Cardiac septum (tissue), 1 donor: Measurements from ENCODE around the gene NTN1. TPM values are rescaled to one million over a fixed set of nuclear protein-coding genes. Genes with fewer than 3 reads are reported as not detected.

Experiments used
- DNase-seq: peaks from one replicate; pipeline ENCODE4 v3.0.0-alpha.2; 2020; ENCODE audit warnings: low spot score
- intact Hi-C: fragments of 100-400 bp; cut with DNase I; formaldehyde crosslinking; loops from one replicate; pipeline ENCODE4 v1.14.0; 2022
- total RNA-seq: library from RNA; stranded (reverse); fragmentation: NEBNext Ultra II Directional; extraction: Animal tissue kit (Norgen Biotek cat#: 25700); gene quantifications from one replicate; pipeline ENCODE4 v1.2.1, GENCODE V29; 2021
- donor health status: DM: no; HTN: no; CAD: no.

Gene NTN1
- total RNA-seq, 1 donor from 2014 or later, result 11.5 TPM

DNA sequence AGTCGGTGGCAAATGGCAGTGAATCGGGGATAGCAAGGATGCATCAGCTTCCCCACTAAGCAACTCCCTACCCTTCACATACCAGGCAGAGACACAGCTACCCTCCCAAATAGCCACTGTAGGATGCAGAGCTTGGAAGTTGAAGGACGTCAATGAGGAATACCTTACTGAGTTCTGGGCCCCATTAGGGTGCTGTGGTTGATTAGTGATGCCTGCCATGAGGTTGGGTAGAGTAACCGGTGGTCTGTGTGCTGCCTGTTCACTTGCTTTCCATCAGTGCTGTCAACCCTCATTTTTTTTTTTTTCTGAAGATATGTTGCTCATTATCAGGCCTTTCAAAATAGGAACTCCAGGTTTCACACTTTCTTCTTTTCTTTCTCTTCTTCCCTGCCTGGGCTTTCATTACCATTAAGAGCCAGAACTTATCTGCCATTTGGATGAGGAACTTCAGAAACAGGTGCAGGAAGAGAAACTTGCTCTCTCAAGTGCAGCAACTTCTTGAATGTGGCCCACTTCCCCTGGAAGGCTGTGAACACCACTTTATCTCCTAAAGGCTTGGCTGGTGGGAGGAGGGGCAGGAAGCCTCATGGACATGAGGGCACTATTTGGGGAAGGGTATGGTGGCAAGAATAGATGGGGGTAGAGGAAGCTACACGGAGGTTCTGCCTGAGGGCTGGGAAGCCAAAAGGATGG is 183.5 kb downstream of the NTN1 start:
- intact Hi-C loops, result no loop called here
- no peak for DNase-seq

DNA sequence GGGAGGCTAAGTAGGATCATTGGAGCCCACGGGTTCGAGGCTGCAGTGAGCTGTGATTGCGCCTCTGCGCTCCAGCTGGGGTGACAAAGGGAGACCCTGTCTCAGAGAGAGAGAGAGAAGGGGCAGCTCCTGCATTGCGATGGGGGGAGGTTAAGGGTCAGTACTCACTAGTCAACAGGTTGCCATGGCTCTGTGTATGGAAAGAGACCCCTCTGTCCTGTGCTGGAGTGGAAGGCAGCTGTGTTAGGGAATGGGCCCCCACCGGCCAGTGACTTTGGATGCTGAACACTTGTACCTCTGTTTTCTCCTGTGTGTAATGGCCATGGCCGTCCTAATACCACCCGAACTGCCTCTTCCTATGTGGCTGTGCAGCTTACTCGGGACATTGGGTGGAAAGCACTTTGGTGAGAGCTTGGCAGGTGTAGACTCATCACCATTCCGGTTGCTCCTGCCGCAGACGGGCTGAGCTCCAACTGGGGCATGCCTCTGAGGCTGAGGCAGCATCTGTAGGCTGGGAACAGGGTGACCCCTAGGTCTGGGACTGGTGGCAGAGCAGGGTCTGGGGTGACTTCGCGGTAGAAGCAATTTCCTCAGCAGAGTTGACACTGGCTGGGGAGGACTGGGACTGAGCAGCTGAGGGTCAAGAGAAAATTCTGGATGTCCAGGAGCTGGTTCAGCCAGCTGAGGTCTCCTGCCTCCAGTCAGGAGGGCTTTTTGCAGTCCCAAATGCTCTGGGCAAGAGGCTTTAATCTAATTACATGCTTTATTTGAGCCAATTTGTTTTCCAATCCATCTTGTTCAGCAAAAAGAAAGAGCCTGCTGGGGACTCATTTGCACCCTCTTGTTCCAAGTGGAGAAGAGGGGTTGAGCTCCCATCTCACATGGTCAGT is 184.5 kb downstream of the NTN1 start:
- DNase-seq, result no peak
- intact Hi-C loops, result no loop called here

DNA sequence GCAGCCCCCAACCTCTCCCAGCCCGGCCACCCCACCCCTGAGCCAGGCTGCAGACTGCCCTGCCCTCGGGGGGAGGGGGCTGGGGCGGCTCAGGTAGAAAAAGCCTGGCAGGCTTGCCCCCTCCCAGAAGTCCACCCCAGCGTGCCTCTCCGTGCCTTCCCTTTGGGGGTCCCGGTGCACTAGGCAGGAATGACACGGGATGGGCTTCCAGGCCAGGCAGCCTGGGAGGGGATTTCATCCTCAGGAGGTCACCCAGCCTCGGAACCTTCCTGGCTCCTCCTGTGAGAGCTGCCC is 185.0 kb downstream of the NTN1 start:
- DNase-seq, result no peak
- intact Hi-C loops, result no loop called here

DNA sequence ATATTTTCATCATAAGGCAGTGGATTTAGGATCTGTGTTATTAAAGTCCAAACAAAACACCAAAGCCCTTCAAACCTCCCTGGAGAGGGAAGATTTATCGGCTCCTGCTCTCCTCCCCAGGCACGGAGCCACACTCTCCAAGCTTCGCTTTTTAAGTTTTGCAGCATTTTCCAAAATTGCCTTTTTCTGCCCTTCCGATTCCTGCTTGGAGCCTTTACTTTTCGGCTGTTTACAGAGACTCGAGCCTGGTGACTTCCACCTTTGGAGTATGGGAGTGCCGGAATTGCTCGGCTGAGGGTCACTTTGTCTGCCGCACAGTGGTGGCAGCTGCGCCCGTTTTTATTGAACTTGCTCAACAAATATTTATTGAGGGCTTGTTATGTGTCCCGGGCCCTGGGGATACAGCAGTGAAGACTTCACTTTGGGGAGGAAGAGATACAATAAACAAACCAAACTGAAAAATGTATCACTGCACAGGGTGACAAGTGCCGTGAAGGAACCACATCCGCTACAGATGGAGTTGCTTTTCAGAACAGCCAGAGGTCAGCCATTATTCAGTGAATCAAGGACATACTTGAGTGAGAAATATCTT is 185.5 kb downstream of the NTN1 start:
- no peak for DNase-seq
- intact Hi-C loops, result no loop called here

DNA sequence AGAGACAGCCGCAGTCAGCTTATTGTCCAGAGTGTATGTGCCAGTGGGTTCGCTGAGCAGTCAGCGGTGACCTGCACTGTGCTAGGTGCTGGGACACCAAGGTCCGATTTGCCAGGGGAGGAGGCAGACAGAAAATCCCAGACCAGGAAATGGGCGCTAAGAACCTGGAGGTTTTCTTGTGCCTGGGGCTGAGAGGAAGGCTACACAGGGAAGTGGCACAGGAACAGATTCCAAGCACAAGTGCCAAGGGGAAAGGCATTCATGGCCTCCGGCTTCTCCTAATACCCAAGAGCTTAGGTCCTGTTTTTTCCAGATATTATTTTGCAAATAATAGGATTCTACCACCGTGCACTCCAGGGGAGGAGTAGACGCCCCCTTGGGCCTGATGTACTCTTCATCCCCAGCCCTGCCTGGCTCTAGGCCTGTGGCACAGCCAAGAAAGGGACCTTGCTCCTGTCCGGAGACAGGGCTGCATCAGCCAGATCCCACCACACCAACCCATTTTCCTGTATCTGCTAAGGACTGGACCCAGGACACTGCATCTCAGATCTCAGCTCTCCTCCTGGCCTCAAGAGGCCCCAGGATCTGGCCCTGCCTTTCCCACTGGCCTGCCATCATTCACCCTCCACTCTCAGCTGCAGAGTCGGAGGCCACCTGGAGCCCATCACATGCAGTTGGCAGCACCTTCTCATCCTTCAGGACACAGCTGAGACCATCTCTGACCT is 187.2 kb downstream of the NTN1 start:
- intact Hi-C loops, result no loop called here
- no peak for DNase-seq

DNA sequence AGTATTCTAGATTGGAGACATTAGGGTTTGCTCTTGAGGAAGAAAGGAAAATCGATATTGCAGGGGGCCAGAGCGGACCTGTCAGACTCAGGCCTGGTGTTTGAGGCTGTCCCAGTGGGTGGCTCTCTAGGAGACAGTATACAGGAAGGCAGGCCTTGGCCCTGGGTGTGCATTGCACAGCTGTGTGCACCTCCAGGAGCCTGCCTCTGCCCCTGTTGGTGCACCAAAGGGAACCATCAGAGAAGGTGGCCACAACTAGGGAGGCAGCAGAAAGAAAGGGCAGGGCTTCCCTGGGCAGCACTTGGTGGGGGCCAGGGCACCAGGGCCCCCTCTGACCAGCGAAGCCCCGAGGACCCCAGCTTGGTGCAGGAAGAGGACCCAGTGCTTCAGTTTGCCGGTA is 188.0 kb downstream of the NTN1 start:
- intact Hi-C loops, result no loop called here
- no peak for DNase-seq

DNA sequence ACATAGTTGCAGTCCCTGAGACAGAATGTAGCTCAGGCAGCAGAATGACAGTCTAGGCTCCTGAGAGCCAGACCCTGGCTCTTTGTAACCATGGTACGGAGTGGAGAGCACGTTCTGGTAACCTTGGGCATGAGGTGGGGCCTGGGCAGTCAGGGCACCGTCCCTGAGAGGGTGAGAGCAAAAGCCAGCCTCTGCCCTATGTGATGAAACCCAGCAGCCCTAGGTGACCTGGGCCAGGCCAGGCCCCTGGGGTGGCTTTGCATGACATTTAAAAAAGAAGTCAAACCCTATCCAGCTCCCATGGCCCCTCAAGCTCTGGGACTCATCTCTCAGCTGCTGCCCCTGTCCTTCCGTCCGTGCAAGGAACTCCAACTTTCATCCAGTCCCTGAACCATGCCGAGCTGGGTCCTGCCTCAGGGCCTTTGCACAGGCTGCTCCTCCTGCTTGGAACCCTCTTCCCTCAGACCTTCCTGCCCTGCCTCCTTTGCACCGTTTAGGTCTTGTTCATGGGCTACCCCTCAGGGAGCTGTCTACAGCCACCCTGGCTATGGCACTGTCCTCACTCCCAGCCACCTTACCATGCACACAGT is 188.6 kb downstream of the NTN1 start:
- DNase-seq, result no peak
- intact Hi-C loops, result no loop called here

DNA sequence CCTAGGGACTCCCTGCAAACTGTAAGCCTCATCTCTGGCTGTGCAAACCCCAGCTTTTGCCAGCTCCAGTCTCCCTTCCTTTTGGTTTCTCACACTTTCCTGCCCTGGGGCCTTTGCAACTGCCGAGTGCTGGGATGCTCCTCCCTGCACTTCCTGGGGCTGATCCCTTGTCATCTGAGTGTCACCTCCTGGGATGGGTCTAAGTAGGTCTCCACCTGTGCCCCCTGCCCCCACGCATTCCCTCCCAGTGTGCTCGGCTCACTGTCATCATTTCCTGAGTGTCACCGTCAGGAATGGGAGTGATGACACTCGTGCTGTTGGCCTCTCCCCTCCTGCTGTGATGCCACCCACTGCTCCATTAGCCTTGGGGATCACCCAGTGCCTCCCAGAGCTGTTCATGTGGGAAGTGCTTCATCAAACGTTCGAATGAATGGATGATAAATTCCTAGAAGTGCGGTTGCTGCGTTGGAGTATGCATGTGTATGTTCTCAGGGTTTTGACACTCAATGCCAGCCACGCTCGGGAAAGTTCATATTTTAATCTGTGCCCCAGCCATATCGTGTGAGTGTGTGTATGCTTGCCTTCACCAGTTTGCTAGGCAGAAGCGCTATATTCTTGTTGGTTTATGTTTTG is 189.9 kb downstream of the NTN1 start:
- no peak for DNase-seq

DNA sequence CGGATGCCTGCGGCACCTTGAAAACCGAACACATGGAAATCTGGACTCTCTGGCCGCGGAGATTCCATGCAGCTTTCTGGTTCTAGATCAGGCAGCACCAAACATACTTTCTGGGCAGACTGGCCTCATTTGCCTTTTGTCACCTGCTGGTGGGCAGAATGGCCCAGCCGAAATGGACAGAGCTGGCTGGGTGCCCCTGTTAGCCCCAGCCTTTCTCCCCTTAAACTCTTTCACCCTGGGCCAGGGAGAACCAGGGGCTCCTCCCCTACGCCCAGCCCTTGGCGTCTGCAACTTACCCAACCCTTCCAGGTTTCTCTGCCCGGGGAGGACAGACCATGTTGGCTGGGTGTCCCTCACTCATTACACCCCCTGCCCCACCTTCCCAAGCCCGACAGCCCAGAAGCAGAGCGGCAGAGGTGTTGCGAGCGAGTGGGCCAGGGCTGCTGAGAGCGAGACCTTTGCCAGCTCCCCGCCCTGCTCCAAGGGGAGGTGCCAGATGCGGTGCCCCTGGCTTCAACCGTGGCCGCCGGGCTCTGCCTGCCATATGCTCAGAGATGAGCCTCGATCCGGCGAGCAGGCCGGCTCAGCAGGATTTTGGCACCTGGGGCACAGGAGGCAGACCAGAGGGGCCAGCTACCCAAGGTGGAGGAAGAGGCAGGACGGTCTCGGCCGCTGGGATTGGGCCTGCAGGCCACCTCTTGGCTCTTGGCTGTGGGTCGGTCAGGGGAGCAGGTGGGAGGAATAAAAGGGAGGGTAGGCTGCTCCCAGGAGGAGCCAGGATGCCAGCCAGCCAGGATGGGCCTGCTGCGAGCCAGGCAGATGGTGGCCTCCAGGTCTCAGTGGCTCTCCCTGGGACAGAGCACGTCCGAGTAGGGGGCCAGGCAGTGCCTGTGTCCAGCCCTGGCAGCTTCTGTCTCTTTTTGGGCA is 191.3 kb downstream of the NTN1 start:
- DNase-seq, result no peak

More for the DNA sequence above, 189.9 kb downstream of the NTN1 start:
- intact Hi-C loops, result no loop called here

DNA sequence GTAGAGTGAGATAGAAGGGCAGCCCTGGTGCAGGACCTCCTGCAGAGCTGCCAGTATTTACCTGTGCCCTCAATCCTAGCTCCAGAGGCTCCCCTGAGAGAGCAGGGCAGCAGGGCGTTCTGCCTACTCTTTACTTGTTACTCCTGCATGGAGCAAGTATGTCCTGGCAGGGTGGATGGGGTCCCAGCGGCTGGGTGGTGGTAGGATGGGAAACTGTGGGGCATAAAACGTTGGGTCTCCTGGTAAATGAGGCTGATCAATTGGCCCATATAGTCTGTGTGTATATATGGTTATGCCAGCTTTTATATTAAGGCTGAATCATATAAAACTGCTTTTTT is 192.0 kb downstream of the NTN1 start:
- no peak for DNase-seq

More for the DNA sequence above, 191.3 kb downstream of the NTN1 start:
- intact Hi-C loops, result no loop called here

DNA sequence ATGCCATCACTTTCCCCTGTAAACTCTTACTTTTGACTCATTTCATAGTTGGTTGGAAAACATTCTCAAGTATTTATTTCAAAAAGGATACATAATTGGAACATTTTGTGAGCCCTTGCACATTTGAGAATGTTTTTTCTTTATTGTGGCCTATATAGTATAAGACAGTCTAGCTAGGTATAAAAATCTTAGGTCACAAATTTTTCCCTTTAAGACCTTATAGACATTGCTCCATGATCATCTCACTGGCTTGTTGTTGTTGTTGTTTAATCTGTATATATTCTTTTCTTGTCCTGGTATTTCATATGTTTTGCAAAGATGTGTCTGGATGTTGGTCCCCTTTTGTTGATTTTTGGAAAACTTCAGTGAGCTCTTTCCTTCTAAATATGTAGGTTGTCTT is 194.2 kb downstream of the NTN1 start:
- intact Hi-C loops, result no loop called here
- no peak for DNase-seq

More for the DNA sequence above, 192.0 kb downstream of the NTN1 start:
- intact Hi-C loops, result no loop called here

DNA sequence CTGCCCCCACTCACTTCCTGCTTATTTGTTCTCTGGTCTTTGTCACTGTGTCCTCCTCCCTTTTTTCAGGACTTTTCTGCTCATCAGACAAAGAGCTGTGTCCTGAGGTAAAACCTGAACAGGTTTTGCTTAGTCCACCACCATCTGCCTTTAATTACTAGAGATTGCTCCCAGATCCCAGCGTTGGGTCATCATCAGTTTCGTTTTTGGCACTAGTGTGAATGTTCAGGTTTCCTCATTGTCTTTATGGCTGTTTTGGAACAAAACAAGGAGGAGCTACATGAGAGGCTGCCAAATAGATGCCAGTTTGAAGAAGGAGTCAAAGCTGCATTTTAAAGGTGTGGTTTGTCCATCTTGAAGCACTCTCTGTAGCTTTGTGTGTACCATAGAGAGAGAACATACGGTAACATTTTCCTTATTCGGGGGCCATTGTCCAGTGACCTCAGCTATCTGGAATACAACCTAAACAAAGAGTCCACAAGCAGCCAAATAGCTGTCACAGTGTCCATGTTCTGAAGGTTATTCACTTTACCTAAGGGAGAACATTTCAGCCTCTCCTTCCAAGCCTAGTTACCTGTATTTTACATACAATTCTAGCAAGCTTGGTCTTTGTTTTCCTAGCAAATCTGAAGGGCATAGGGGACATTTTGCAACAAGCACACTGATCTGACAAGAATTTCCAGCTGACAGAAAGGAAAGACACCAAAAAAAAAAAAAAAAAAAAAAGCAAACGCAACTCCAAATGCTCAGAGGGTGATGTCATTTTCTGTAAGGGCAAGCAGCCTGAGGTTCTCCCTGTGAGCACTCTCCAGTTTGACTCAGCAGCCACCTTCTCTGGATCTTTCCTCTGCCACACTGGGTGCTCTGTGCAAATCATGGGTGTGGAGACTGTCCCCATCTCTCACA is 196.1 kb downstream of the NTN1 start:
- no peak for DNase-seq
- intact Hi-C loops, result no loop called here

DNA sequence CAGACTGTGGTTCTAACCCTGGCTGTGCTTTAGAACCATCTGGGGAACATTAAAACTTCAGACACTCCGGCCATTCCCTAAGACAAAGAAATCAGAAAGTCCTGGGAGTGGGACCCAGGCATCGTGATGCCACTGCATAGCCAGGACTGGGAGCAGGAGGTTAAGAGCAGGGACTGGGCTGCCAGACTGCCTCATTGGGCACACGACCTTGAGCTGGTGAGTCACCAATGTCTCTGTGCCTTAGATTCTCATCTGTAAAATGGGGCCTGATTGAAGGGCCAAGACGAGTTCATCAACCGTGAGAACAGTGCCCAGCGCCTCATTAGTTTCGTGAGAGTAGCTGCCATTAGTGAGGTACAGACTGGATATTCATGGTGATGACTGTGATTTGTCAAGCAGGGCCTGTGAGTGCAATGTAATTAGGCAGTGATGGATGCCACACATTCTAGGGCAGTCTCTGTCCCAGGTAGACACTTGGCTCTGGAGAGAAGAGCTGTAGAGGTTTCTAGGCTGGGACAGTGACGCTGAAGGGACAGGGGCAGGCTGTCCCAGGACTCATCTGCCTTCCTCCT is 196.8 kb downstream of the NTN1 start:
- no peak for DNase-seq
- intact Hi-C loops, result no loop called here

DNA sequence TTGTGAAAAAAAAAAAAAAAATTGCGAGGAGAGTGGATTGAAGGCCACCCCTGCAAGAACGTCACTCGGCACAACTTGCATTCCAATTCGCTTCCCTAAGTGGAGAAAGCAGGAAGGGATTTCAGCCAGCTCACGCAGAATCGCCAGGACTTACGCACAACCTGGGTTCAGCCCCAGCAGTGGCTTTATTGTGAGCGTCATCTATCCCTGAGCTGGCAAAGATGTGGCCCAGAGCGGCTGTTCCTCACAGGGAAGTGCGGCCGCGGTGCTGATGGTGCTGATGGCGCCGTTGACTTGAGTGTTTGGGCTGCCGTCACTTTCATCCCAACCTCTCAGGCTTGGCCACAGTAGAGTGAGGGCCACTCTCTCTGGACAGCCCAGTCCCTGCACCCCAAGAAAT is 197.6 kb downstream of the NTN1 start:
- intact Hi-C loops, result no loop called here
- DNase-seq, result no peak

DNA sequence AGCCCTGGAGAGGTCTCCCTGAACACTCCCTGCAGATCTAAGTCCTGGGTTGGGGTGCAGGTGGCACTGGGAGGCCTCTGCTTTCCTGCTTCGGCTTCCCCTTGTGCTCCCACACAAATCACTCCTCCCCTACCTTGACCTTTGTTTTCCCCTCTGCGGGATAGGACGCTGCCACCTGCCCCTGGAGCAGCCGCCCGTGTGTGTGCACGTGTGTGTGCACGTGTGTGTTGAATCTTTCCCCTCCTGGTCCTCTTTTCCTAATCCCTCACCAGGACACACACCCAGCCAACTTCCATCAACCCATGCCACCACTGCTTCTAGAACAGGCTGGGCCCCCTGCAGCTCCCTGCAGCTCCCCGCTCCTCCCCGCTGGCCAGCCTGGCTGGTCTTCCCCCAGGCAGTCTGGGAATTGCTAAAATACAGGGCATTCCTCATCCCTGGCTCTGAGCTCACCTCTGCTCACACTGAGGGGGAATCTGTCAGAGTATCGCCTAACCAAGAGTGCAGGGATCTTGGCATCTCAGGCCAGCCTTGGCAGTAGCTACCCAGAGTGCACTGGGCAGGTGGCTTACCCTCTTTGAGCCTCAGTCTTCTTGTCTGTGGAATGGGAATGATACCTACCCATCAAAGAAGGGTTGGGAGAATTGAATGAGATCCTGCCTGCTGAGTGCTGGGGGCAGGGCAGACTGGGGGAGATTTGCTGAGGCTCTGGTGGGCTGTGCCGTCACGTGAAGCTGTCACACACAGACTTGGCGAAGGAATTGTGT is 198.5 kb downstream of the NTN1 start:
- intact Hi-C loops, result no loop called here
- DNase-seq, result no peak

DNA sequence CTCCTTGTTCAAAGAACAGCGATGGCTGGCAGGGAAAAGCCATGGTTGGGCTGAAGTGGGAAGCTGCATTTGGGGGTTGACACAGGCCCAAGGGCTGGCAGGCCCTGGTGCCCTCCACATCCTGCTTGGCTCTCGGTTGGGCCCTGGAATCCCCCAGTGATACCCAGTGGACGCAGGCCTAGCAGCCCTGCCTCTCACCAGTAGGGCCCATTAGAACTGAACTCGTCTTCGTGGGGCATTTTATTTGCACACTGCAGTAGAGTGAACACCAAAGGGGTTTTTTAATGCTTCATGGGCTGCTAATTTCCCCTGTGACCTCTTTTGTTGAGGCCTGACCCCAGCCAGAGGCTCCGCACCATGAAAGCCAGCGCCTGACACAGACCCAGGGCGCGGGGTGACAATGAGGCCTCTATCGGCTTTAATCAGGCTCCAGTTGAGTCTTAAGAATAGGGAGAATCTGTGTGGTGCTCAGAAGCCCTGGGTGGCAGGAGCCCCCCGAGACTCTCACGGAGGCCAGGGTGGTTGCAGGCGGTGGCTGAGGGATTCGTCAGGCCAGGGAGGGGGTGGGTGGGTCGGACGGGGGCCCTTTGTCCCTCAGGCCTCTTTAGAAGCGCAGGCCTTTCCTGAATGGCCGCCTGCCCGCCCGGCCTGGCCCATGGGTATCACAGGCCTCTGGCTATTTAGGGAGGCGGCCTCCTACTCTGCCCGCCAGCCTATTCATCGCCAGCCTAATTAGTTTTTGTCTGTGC is 199.3 kb downstream of the NTN1 start:
- intact Hi-C loops, result no loop called here

More for the DNA sequence above, 199.3 kb downstream of the NTN1 start:
- DNase-seq, result no peak
